ENCODE results near the gene PLEKHG3.

DNA sequence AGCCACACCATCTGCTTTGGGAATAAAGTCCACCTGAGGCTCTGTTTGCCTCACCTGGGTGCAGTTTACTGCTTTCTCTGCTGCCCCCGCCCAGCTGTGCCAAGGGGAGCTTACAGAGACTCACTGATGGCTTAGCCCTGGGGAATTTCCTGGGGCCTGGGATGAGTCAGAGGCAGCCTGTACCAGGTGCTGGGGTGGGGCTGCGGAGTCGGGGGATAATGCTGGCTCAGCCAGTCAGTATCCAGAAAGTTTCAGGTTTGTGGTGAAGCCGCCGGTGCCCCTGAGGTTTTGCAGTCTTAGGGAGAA lies 22.3 kb downstream of the PLEKHG3 start:
- TF ChIP-seq, protein P1, sequence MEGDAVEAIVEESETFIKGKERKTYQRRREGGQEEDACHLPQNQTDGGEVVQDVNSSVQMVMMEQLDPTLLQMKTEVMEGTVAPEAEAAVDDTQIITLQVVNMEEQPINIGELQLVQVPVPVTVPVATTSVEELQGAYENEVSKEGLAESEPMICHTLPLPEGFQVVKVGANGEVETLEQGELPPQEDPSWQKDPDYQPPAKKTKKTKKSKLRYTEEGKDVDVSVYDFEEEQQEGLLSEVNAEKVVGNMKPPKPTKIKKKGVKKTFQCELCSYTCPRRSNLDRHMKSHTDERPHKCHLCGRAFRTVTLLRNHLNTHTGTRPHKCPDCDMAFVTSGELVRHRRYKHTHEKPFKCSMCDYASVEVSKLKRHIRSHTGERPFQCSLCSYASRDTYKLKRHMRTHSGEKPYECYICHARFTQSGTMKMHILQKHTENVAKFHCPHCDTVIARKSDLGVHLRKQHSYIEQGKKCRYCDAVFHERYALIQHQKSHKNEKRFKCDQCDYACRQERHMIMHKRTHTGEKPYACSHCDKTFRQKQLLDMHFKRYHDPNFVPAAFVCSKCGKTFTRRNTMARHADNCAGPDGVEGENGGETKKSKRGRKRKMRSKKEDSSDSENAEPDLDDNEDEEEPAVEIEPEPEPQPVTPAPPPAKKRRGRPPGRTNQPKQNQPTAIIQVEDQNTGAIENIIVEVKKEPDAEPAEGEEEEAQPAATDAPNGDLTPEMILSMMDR (IDR thresholded peaks at IDR 0.05) = no peak
- TF ChIP-seq ZNF263 (CRISPR knock-in tag; IDR thresholded peaks at IDR 0.05; ENCODE audit: low read depth) (no peak), FOXJ3 (CRISPR knock-in tag; IDR thresholded peaks at IDR 0.05; ENCODE audit: borderline replicate concordance) (no peak)
- TF ChIP-seq, protein P2, sequence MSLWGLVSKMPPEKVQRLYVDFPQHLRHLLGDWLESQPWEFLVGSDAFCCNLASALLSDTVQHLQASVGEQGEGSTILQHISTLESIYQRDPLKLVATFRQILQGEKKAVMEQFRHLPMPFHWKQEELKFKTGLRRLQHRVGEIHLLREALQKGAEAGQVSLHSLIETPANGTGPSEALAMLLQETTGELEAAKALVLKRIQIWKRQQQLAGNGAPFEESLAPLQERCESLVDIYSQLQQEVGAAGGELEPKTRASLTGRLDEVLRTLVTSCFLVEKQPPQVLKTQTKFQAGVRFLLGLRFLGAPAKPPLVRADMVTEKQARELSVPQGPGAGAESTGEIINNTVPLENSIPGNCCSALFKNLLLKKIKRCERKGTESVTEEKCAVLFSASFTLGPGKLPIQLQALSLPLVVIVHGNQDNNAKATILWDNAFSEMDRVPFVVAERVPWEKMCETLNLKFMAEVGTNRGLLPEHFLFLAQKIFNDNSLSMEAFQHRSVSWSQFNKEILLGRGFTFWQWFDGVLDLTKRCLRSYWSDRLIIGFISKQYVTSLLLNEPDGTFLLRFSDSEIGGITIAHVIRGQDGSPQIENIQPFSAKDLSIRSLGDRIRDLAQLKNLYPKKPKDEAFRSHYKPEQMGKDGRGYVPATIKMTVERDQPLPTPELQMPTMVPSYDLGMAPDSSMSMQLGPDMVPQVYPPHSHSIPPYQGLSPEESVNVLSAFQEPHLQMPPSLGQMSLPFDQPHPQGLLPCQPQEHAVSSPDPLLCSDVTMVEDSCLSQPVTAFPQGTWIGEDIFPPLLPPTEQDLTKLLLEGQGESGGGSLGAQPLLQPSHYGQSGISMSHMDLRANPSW (CRISPR knock-in tag; conservative IDR thresholded peaks at IDR 0.05; ENCODE audit: low read depth) = no peak
- TF ChIP-seq, protein P3, sequence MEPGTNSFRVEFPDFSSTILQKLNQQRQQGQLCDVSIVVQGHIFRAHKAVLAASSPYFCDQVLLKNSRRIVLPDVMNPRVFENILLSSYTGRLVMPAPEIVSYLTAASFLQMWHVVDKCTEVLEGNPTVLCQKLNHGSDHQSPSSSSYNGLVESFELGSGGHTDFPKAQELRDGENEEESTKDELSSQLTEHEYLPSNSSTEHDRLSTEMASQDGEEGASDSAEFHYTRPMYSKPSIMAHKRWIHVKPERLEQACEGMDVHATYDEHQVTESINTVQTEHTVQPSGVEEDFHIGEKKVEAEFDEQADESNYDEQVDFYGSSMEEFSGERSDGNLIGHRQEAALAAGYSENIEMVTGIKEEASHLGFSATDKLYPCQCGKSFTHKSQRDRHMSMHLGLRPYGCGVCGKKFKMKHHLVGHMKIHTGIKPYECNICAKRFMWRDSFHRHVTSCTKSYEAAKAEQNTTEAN (CRISPR knock-in tag; IDR thresholded peaks at IDR 0.05) = no peak

Data from WTC11 (cell line).